GM19463 (cell line): Measurements from ENCODE around the gene MTHFD1L.
"Not testable (repeated sequence)": the region's sequence is repeated elsewhere in the genome, so short reads cannot be mapped to it uniquely, and the experiment has no call there.

ENCODE experiments used
- ATAC-seq: cut with Tn5 transposase; IDR thresholded peaks from one replicate; pipeline ENCODE4 v1.9.1; 2021; ENCODE audit warnings: mild to moderate bottlenecking, moderate library complexity; ENCODE audit not compliant: unreplicated experiment

Gene MTHFD1L

DNA sequence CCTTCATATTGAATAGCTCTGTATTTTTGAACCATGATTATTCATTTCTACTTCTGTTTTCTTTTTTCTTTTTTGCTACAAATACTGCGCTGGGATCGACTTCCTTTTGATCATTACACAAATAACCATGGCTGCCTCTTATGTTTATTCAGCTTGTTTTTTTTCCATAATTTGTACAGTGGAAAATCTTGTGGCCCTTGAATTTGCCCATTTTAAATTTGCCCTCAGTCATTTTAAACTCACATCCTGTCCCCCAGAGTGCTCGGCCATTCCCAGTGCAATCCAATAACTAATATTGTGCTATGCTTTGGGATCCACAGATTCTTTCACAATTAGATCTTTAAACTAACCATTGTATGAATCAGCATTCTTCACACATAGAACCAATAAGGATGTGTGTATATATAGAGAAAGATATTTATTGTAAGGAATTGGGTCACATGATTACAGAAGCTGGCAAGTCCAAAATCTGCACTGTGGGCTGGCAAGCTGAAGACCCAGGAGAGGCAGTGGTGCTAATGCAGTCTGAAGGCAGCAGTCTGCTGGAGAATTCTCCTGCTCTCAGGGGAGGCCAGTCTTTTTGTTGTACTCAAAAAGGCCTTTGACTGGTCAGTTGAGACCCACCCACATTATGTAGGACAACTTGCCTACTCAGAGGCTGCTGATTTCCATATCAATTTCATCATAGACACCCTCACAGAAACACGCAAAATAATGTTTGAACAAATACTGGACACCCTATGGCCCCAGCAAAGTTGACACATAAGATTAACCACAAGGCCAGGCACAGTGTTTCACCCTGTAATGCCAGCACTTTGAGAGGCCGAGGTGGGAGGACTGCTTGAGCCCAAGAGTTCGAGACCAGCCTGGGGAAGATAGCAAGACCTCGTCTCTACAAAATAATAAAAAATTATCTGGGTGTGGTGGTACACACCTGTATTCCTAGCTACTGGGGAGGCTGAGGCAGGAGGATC, 147.1 kb downstream of the MTHFD1L start:
- ATAC-seq: no peak

GRCh38 chr6:151014404-151015100, 149.1 kb downstream of the MTHFD1L start:
- peak; percentile 61 for ATAC-seq

DNA sequence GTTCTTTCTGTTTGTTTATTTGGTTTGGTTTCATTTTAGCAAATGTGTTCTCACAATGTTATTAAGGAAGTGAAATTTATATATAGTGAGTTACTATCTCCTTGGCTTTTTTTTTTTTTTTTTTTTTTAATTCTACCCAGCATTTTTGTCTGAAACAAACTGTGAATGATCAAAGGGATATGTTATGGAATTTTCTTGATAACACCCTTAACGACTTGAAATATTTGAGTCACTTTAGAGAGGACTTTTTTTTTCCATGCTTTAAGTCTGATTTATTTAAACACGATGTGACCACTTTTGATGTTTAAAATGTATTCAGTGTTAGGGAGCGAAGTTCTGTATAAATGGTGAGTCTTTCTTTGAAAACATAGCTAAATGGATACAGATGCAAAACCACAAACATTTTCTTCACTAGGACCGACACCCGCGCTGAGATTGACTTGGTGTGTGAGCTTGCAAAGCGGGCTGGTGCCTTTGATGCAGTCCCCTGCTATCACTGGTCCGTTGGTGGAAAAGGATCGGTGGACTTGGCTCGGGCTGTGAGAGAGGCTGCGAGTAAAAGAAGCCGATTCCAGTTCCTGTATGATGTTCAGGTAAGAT, 149.7 kb downstream of the MTHFD1L start:
- ATAC-seq: no peak

- ATAC-seq: no peak
These were observed 150.6 kb downstream of the MTHFD1L start for GRCh38 chr6:151016107-151016506.

- no peak for ATAC-seq
These were observed 152.5 kb downstream of the MTHFD1L start for GRCh38 chr6:151018046-151018445.

DNA sequence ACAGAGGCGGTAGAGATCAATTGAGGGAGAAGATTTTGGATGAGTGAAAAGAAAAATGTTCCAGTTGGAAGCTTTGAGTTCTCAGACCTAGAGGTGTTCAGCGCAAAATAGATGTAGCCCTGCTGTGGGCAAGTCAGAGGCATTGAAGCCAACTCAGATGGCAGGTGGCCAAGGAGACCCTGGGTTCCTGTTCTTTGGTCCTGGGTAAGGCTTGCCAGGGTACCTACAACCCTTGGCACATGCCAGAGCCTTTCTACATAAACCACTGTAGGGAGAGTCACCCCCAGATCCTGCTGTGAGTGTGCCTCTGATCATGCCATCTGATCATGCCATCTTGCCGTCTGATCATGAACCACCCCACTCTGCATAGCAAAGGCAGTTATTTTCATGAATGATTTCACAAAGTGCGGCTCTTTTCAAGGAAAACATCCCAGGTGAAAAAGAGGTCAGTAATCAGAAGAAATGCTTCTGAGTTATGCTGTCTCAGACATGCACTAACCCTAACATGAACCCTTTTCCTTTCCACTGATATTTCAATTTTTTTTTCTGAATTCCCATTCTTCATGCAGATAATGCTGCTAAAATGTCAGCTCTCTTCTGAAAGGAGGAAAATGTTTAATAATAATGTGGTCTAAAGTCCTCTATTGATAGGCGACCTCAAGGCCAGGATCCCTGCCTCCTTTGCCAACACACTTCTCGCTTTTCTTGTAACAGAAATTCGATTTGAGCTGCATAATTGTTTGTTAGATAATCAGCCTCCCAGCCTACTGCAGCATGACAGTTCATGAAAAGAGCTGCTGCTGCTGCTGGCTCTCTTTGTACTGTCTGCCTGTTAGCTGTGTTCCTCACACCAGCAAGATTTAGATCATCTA, 153.6 kb downstream of the MTHFD1L start:
- ATAC-seq: no peak

- no peak for ATAC-seq
These were observed 156.4 kb downstream of the MTHFD1L start for GRCh38 chr6:151021896-151022295.

GRCh38 chr6:151022492-151022891, 157.0 kb downstream of the MTHFD1L start:
- no peak for ATAC-seq

DNA sequence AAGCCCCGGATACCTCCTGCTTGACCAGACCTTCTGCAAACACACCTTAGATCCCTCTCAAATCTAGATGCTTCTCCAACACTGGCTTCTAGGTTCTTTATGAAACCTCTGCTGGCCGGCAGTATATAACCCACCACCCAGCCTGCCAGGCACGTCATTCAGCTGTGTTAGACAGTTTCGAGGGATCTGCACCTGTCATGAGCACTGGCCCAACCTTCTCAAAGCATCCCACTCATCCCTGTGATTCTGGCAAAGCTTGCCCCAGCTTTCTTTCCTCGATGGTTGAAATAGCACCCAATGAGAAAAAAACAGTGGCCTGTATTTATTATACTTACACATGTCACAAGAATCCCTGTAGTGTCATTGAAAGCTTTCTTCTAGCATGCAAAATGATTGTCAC, 157.8 kb downstream of the MTHFD1L start:
- no peak for ATAC-seq

- no peak for ATAC-seq
These were observed 159.1 kb downstream of the MTHFD1L start for GRCh38 chr6:151024597-151024996.

GRCh38 chr6:151025076-151025475, 159.6 kb downstream of the MTHFD1L start:
- ATAC-seq: no peak

- ATAC-seq: no peak
These were observed 160.7 kb downstream of the MTHFD1L start for GRCh38 chr6:151026041-151026663.

- ATAC-seq: no peak
These were observed 161.8 kb downstream of the MTHFD1L start for GRCh38 chr6:151027295-151027747.

GRCh38 chr6:151027936-151028838, 162.7 kb downstream of the MTHFD1L start:
- ATAC-seq: no peak

GRCh38 chr6:151029970-151030369, 164.5 kb downstream of the MTHFD1L start:
- no peak for ATAC-seq

DNA sequence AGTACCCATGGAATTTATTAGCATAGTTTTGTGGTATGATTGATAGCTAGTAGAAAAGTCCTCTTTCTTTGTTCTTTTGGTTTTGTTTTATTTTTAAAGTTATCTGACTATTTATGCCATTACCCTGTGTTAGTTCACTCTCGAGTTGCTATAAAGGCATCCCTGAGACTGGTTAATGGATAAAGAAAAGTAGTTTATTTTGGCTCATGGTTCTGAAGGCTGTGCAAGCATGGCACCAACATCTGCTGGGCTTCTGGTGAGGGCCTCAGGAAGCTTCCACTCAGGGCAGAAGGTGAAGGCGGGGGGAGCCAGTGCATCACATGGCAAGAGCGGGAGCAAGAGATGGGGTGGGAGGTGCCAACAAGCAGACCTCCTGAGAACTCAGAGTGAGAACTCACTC, 166.5 kb downstream of the MTHFD1L start:
- no peak for ATAC-seq

DNA sequence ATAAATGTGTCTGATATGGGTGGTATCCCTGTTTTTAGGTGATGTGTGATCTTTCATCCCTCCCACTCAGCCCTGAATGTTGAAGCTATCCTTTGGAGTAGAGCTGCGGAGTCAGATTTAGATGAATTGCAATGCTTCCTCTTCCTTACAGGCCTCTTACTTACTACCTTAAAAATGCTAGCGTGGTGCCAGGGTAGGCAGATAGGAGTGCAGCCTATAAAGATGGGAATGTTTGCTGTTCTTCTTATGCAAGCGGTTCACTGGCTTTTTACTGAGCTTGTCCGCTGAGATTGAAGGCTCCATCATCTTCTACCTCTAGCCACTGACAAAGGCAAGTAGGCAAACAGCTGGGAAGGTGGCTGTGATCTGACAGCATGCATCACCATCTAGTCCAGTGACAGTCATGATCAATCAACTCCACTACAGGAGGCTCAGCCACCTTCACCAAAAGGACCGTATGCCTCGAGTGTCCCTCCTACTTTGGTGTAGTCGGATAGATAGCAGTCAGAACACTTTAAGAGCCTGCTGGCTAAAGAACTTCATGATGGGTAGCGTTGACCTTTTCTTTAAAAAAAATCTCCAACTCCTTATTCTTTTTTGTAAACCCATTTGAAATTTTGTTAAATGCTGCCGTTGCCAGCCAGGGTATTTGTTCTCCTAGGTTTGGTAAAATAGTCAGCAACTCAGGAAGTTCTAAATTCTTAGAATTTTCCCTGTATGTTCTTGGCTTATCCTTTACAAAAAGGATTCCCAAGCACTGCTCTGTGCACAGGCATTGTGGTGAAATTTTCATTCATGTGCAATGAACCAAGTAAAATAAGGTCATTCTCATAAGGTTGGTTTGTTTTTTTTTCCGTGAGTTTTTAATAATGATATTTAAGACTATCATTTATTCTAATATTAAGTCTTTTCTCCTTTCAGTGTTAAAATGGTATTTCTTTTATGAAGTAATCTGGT, 169.6 kb downstream of the MTHFD1L start:
- ATAC-seq: no peak

- not testable (repeated sequence) for ATAC-seq
These were observed 170.8 kb downstream of the MTHFD1L start for GRCh38 chr6:151036211-151036721.
